Panc1 (cell line): ENCODE results near the gene FIBCD1.

Source experiments
- CTCF ChIP-seq: fragments of 450-650 bp; IDR thresholded peaks from 2 replicates; pipeline ENCODE4 v1.5.1; 2017; ENCODE audit warnings: mild to moderate bottlenecking
- POLR2AphosphoS5 ChIP-seq: IDR thresholded peaks from 2 replicates; pipeline ENCODE4 v1.6.1; 2012; ENCODE audit warnings: mild to moderate bottlenecking, low read depth, low read length, moderate library complexity
- REST ChIP-seq, 2 experiments: IDR thresholded peaks; 2 replicates each; pipeline ENCODE4 v1.6.1; 2011 to 2012; ENCODE audit warnings: low read depth in 2 of 2, control low read depth in 1 of 2, low read length in 1 of 2, mild to moderate bottlenecking in 1 of 2, moderate library complexity in 1 of 2; ENCODE audit not compliant: insufficient read depth in 1 of 2
- SIN3A ChIP-seq: IDR thresholded peaks from 2 replicates; pipeline ENCODE4 v1.6.1; 2012; ENCODE audit warnings: low read depth, mild to moderate bottlenecking, low read length, moderate library complexity, borderline replicate concordance; ENCODE audit not compliant: insufficient read depth
- TCF7L2 ChIP-seq: IDR thresholded peaks from 2 replicates; pipeline ENCODE4 v1.6.1; 2011; ENCODE audit warnings: mild to moderate bottlenecking, low read depth, low read length, inconsistent platforms

- TF ChIP-seq CTCF (no peak), POLR2AphosphoS5 (no peak), TCF7L2 (no peak), SIN3A (no peak), REST (IDR thresholded peaks at IDR 0.05; ENCODE audit: insufficient read depth in 1 of 2, low read depth in 2 of 2, low read length in 1 of 2) (no peak)
These were observed 60.8 kb downstream of the FIBCD1 start for GRCh38 chr9:130878295-130878694.
